Fibroblast of pulmonary artery (primary cell): Measurements from ENCODE around the gene PLEK.

Experiments
- DNase-seq: peaks from one replicate; pipeline ENCODE4 v3.0.0-alpha.2; 2010; ENCODE audit warnings: low read depth
- H3K4me3 ChIP-seq: replicated peaks from 2 replicates; pipeline ENCODE4 v1.5.1; 2011; ENCODE audit warnings: low read depth, mild to moderate bottlenecking, control low read depth, low read length, moderate library complexity
- CTCF ChIP-seq: IDR thresholded peaks from 2 replicates; pipeline ENCODE4 v1.5.1; 2011; ENCODE audit warnings: mild to moderate bottlenecking, control low read depth, low read length, inconsistent platforms; ENCODE audit errors: missing control alignments

Gene PLEK

GRCh38 chr2:68365087-68365486 lies at the start of gene PLEK:
PLEK (plus strand) TSS chr2:68365282; CDS start chr2:68365352, 70 bp downstream.
- DNase-seq, result no peak
- no peak within 1 kb of the TSS for H3K4me3 ChIP-seq

GRCh38 chr2:68316111-68316510 lies 49.0 kb upstream of the PLEK start:
- no peak for DNase-seq
- no peak overlapping the region for H3K4me3 ChIP-seq
- TF ChIP-seq CTCF, result no peak

More at GRCh38 chr2:68365087-68365486, at the start of gene PLEK:
- TF ChIP-seq CTCF, result no peak

GRCh38 chr2:68317971-68318913 lies 46.8 kb upstream of the PLEK start:
- TF ChIP-seq CTCF, result no peak
- peak overlapping the region; percentile 76 for H3K4me3 ChIP-seq
- DNase-seq, result peak; percentile 3

GRCh38 chr2:68318914-68319397 lies 46.1 kb upstream of the PLEK start:
- H3K4me3 ChIP-seq, result peak overlapping the region; percentile 76
- no peak for TF ChIP-seq CTCF
- no peak for DNase-seq

- peak; percentile 85 for DNase-seq
- TF ChIP-seq CTCF, result no peak
- H3K4me3 ChIP-seq, result peak within 1 kb of the TSS; percentile 76
Measured at GRCh38 chr2:68319398-68320117, 45.5 kb upstream of the PLEK start, which contains the start of gene CNRIP1. CNRIP1 (minus strand) TSS chr2:68319949; CDS start chr2:68319400, 549 bp downstream.

GRCh38 chr2:68320118-68320641 lies 44.9 kb upstream of the PLEK start:
- TF ChIP-seq CTCF, result no peak
- H3K4me3 ChIP-seq, result peak overlapping the region; percentile 76
- DNase-seq, result no peak
